ENCODE measurements around the gene CPSF3.
"Not testable (repeated sequence)": the region's sequence is repeated elsewhere in the genome, so short reads cannot be mapped to it uniquely, and the experiment has no call there.

CPSF3 gene

GRCh38 chr2:9484533-9484932 is 61.1 kb downstream of the CPSF3 start:
- peaks cover 94% of the 10 kb centered on the region for H3K36me3 Mint-ChIP-seq (ENCODE audit: low read depth)
- H3K4me1 Mint-ChIP-seq (ENCODE audit: low read depth): peaks cover 29% of the 10 kb centered on the region
- no peaks in the 10 kb centered on the region for H3K9me3 Mint-ChIP-seq
- peak overlapping the region; percentile 60 for H3K27ac Mint-ChIP-seq
- no peak for DNase-seq
- no peak overlapping the region for H3K4me3 Mint-ChIP-seq
- H3K27me3 Mint-ChIP-seq: no peaks in the 10 kb centered on the region

GRCh38 chr2:9488583-9489547 is 65.4 kb downstream of the CPSF3 start:
- Mint-ChIP-seq H3K27me3 (no peaks in the 10 kb centered on the region), H3K27ac (peak overlapping the region; percentile 87), H3K4me1 (ENCODE audit: low read depth) (peaks cover 43% of the 10 kb centered on the region), H3K36me3 (ENCODE audit: low read depth) (peaks cover 100% of the 10 kb centered on the region), H3K9me3 (no peaks in the 10 kb centered on the region), H3K4me3 (no peak overlapping the region)
- DNase-seq: no peak

- H3K27me3 Mint-ChIP-seq: no peaks in the 10 kb centered on the region
- peaks cover 55% of the 10 kb centered on the region for H3K4me1 Mint-ChIP-seq (ENCODE audit: low read depth)
- peaks cover 95% of the 10 kb centered on the region for H3K36me3 Mint-ChIP-seq (ENCODE audit: low read depth)
- H3K9me3 Mint-ChIP-seq: no peaks in the 10 kb centered on the region
- H3K27ac Mint-ChIP-seq: peak overlapping the region; percentile 48
- no peak for DNase-seq
- H3K4me3 Mint-ChIP-seq: no peak overlapping the region
These were observed 67.3 kb downstream of the CPSF3 start for GRCh38 chr2:9490789-9491188.

- Mint-ChIP-seq H3K4me3 (no peak overlapping the region), H3K27ac (peak overlapping the region; percentile 85), H3K36me3 (ENCODE audit: low read depth) (peaks cover 90% of the 10 kb centered on the region), H3K27me3 (no peaks in the 10 kb centered on the region), H3K9me3 (no peaks in the 10 kb centered on the region), H3K4me1 (ENCODE audit: low read depth) (peaks cover 62% of the 10 kb centered on the region)
- DNase-seq: no peak
These were observed 69.5 kb downstream of the CPSF3 start for GRCh38 chr2:9492927-9493326.

- Mint-ChIP-seq H3K27me3 (no peaks in the 10 kb centered on the region), H3K27ac (peak overlapping the region; percentile 85), H3K4me3 (peak overlapping the region; percentile 3), H3K9me3 (no peaks in the 10 kb centered on the region), H3K36me3 (ENCODE audit: low read depth) (peaks cover 90% of the 10 kb centered on the region), H3K4me1 (ENCODE audit: low read depth) (peaks cover 60% of the 10 kb centered on the region)
- no peak for DNase-seq
These were observed 70.0 kb downstream of the CPSF3 start for GRCh38 chr2:9493478-9493877.

GRCh38 chr2:9494081-9494480 is 70.6 kb downstream of the CPSF3 start:
- no peak for DNase-seq
- Mint-ChIP-seq H3K4me1 (ENCODE audit: low read depth) (peaks cover 56% of the 10 kb centered on the region), H3K27ac (peak overlapping the region; percentile 85), H3K9me3 (no peaks in the 10 kb centered on the region), H3K4me3 (no peak overlapping the region), H3K36me3 (ENCODE audit: low read depth) (peaks cover 90% of the 10 kb centered on the region), H3K27me3 (no peaks in the 10 kb centered on the region)

- Mint-ChIP-seq H3K36me3 (ENCODE audit: low read depth) (peaks cover 89% of the 10 kb centered on the region), H3K4me1 (ENCODE audit: low read depth) (peaks cover 47% of the 10 kb centered on the region), H3K27ac (peak overlapping the region; percentile 85)
These were observed 73.6 kb downstream of the CPSF3 start for GRCh38 chr2:9497017-9497416.

GRCh38 chr2:9498210-9498609 is 74.8 kb downstream of the CPSF3 start:
- Mint-ChIP-seq H3K36me3 (ENCODE audit: low read depth) (peaks cover 89% of the 10 kb centered on the region), H3K27ac (peak overlapping the region; percentile 82), H3K27me3 (no peaks in the 10 kb centered on the region), H3K9me3 (no peaks in the 10 kb centered on the region), H3K4me1 (ENCODE audit: low read depth) (peaks cover 39% of the 10 kb centered on the region), H3K4me3 (no peak overlapping the region)
- DNase-seq: no peak

More at GRCh38 chr2:9497017-9497416, 73.6 kb downstream of the CPSF3 start:
- Mint-ChIP-seq H3K9me3 (no peaks in the 10 kb centered on the region), H3K27me3 (no peaks in the 10 kb centered on the region), H3K4me3 (no peak overlapping the region)
- no peak for DNase-seq

GRCh38 chr2:9508931-9509330 is 85.5 kb downstream of the CPSF3 start:
- Mint-ChIP-seq H3K4me1 (ENCODE audit: low read depth) (no peaks in the 10 kb centered on the region), H3K27ac (no peak overlapping the region), H3K27me3 (no peaks in the 10 kb centered on the region), H3K9me3 (no peaks in the 10 kb centered on the region), H3K36me3 (ENCODE audit: low read depth) (peaks cover 78% of the 10 kb centered on the region), H3K4me3 (no peak overlapping the region)
- DNase-seq: no peak

GRCh38 chr2:9513946-9514345 is 90.5 kb downstream of the CPSF3 start:
- H3K4me1 Mint-ChIP-seq (ENCODE audit: low read depth); DNase-seq; H3K9me3 Mint-ChIP-seq; H3K4me3 Mint-ChIP-seq; H3K27ac Mint-ChIP-seq; H3K27me3 Mint-ChIP-seq: not testable (repeated sequence)
- H3K36me3 Mint-ChIP-seq (ENCODE audit: low read depth): peaks cover 71% of the 10 kb centered on the region

- Mint-ChIP-seq H3K27me3 (no peaks in the 10 kb centered on the region), H3K9me3 (no peaks in the 10 kb centered on the region), H3K27ac (peak overlapping the region; percentile 19), H3K4me1 (ENCODE audit: low read depth) (peaks cover 2% of the 10 kb centered on the region), H3K4me3 (no peak overlapping the region), H3K36me3 (ENCODE audit: low read depth) (peaks cover 82% of the 10 kb centered on the region)
- DNase-seq: no peak
These were observed 93.8 kb downstream of the CPSF3 start for GRCh38 chr2:9517118-9517782.

GRCh38 chr2:9518163-9518562 is 94.7 kb downstream of the CPSF3 start:
- no peak for DNase-seq
- H3K36me3 Mint-ChIP-seq (ENCODE audit: low read depth): peaks cover 78% of the 10 kb centered on the region

GRCh38 chr2:9518780-9519179 is 95.3 kb downstream of the CPSF3 start:
- no peaks in the 10 kb centered on the region for H3K9me3 Mint-ChIP-seq
- H3K27ac Mint-ChIP-seq: peak overlapping the region; percentile 75
- peaks cover 78% of the 10 kb centered on the region for H3K36me3 Mint-ChIP-seq (ENCODE audit: low read depth)

More at GRCh38 chr2:9518163-9518562, 94.7 kb downstream of the CPSF3 start:
- H3K27ac Mint-ChIP-seq: no peak overlapping the region
- no peaks in the 10 kb centered on the region for H3K9me3 Mint-ChIP-seq
- no peaks in the 10 kb centered on the region for H3K27me3 Mint-ChIP-seq
- no peak overlapping the region for H3K4me3 Mint-ChIP-seq
- peaks cover 2% of the 10 kb centered on the region for H3K4me1 Mint-ChIP-seq (ENCODE audit: low read depth)

GRCh38 chr2:9519250-9519649 is 95.8 kb downstream of the CPSF3 start:
- Mint-ChIP-seq H3K36me3 (ENCODE audit: low read depth) (peaks cover 79% of the 10 kb centered on the region), H3K4me3 (no peak overlapping the region), H3K4me1 (ENCODE audit: low read depth) (peaks cover 2% of the 10 kb centered on the region), H3K27me3 (no peaks in the 10 kb centered on the region), H3K27ac (peak overlapping the region; percentile 75), H3K9me3 (no peaks in the 10 kb centered on the region)
- no peak for DNase-seq

More at GRCh38 chr2:9518780-9519179, 95.3 kb downstream of the CPSF3 start:
- peaks cover 2% of the 10 kb centered on the region for H3K4me1 Mint-ChIP-seq (ENCODE audit: low read depth)
- no peak for DNase-seq
- no peak overlapping the region for H3K4me3 Mint-ChIP-seq
- no peaks in the 10 kb centered on the region for H3K27me3 Mint-ChIP-seq

Data from activated T-cell treated with anti-CD3 and anti-CD28 coated beads, Interleukin-2, amount 50 U/mL, for 24 hours (primary cell).